GM19043 (cell line): ENCODE measurements around the gene CHD8.
"Not testable (repeated sequence)": the region's sequence is repeated elsewhere in the genome, so short reads cannot be mapped to it uniquely, and the experiment has no call there.

Experiments used
- ATAC-seq: cut with Tn5 transposase; IDR thresholded peaks from one replicate; pipeline ENCODE4 v1.9.1; 2021; ENCODE audit warnings: low read depth; ENCODE audit not compliant: unreplicated experiment

CHD8 gene

GRCh38 chr14:21373980-21374379 lies 81.9 kb downstream of the CHD8 start:
- ATAC-seq: no peak

GRCh38 chr14:21372814-21373213 lies 83.1 kb downstream of the CHD8 start:
- ATAC-seq: not testable (repeated sequence)

GRCh38 chr14:21369949-21370679 lies 85.8 kb downstream of the CHD8 start:
- ATAC-seq: no peak

GRCh38 chr14:21367582-21368144 lies 88.3 kb downstream of the CHD8 start:
- ATAC-seq: no peak

GRCh38 chr14:21356511-21356910 lies 99.4 kb downstream of the CHD8 start:
- ATAC-seq: no peak

- ATAC-seq: no peak
These were observed 103.3 kb downstream of the CHD8 start for GRCh38 chr14:21352587-21352986.

GRCh38 chr14:21350539-21350938 lies 105.4 kb downstream of the CHD8 start:
- ATAC-seq: no peak

GRCh38 chr14:21347201-21347600 lies 108.7 kb downstream of the CHD8 start:
- ATAC-seq: no peak

- ATAC-seq: no peak
These were observed 109.3 kb downstream of the CHD8 start for GRCh38 chr14:21346532-21347135.

- no peak for ATAC-seq
These were observed 112.7 kb downstream of the CHD8 start for GRCh38 chr14:21343035-21343794.
